ENCODE measurements around the gene SLC25A5.

The SLC25A5 gene

GRCh38 chrX:119459181-119459580 lies 9.1 kb upstream of the SLC25A5 start:
- Histone ChIP-seq H3K4me2 (no peak overlapping the region), H3K9ac (no peak overlapping the region), H3K27me3 (ENCODE audit: insufficient read depth, low read depth) (no peaks in the 10 kb centered on the region), H3K4me1 (ENCODE audit: low read depth, poor library complexity, severe bottlenecking) (no peaks in the 10 kb centered on the region), H4K20me1 (ENCODE audit: insufficient read depth) (no peaks in the 10 kb centered on the region), H3K27ac (no peak overlapping the region), H2AFZ (ENCODE audit: low read depth) (no peak overlapping the region), H3K36me3 (ENCODE audit: insufficient read depth) (no peaks in the 10 kb centered on the region), H3K4me3 (IDR thresholded peaks at IDR 0.05; ENCODE audit: insufficient read depth, low read depth, low read length) (no peak overlapping the region), H3K79me2 (ENCODE audit: insufficient read depth, low read depth) (no peaks in the 10 kb centered on the region)
- TF ChIP-seq CTCF (conservative IDR thresholded peaks at IDR 0.05; ENCODE audit: low read depth, low read length) = no peak

GRCh38 chrX:119465555-119465954 lies 2.7 kb upstream of the SLC25A5 start:
- Histone ChIP-seq H3K4me3 (IDR thresholded peaks at IDR 0.05; ENCODE audit: insufficient read depth, low read depth, low read length) (no peak overlapping the region), H3K36me3 (ENCODE audit: insufficient read depth) (no peaks in the 10 kb centered on the region), H3K4me2 (no peak overlapping the region), H2AFZ (ENCODE audit: low read depth) (no peak overlapping the region), H3K9ac (no peak overlapping the region), H3K27me3 (ENCODE audit: insufficient read depth, low read depth) (no peaks in the 10 kb centered on the region), H3K4me1 (ENCODE audit: low read depth, poor library complexity, severe bottlenecking) (peaks cover 4% of the 10 kb centered on the region), H3K27ac (no peak overlapping the region), H4K20me1 (ENCODE audit: insufficient read depth) (peaks cover 3% of the 10 kb centered on the region; the same call in 1 of the 2 replicates), H3K79me2 (ENCODE audit: insufficient read depth, low read depth) (peaks cover 8% of the 10 kb centered on the region; the same call in 1 of the 2 replicates)
- no peak for TF ChIP-seq CTCF (conservative IDR thresholded peaks at IDR 0.05; ENCODE audit: low read depth, low read length)

GRCh38 chrX:119466970-119467369 lies 1.3 kb upstream of the SLC25A5 start:
- Histone ChIP-seq H3K4me3 (IDR thresholded peaks at IDR 0.05; ENCODE audit: insufficient read depth, low read depth, low read length) (no peak overlapping the region), H3K4me1 (ENCODE audit: low read depth, poor library complexity, severe bottlenecking) (peaks cover 4% of the 10 kb centered on the region), H3K27me3 (ENCODE audit: insufficient read depth, low read depth) (no peaks in the 10 kb centered on the region), H3K79me2 (ENCODE audit: insufficient read depth, low read depth) (peaks cover 8% of the 10 kb centered on the region; the same call in 1 of the 2 replicates), H3K9ac (no peak overlapping the region), H3K36me3 (ENCODE audit: insufficient read depth) (no peaks in the 10 kb centered on the region), H2AFZ (ENCODE audit: low read depth) (no peak overlapping the region), H4K20me1 (ENCODE audit: insufficient read depth) (peaks cover 3% of the 10 kb centered on the region; the same call in 1 of the 2 replicates), H3K4me2 (no peak overlapping the region), H3K27ac (no peak overlapping the region)
- no peak for TF ChIP-seq CTCF (conservative IDR thresholded peaks at IDR 0.05; ENCODE audit: low read depth, low read length)

GRCh38 chrX:119467433-119467832 lies 811 bp upstream of the SLC25A5 start:
- peaks cover 8% of the 10 kb centered on the region; the same call in 1 of the 2 replicates for H3K79me2 ChIP-seq (ENCODE audit: insufficient read depth, low read depth)
- 0 out of 2 replicates have a peak overlapping the region, but pooled peaks have one; percentile 48 for H3K4me2 ChIP-seq
- H3K36me3 ChIP-seq (ENCODE audit: insufficient read depth) = no peaks in the 10 kb centered on the region
- H3K4me1 ChIP-seq (ENCODE audit: low read depth, poor library complexity, severe bottlenecking) = peaks cover 4% of the 10 kb centered on the region
- no peak overlapping the region for H3K9ac ChIP-seq
- H2AFZ ChIP-seq (ENCODE audit: low read depth) = 0 out of 2 replicates have a peak overlapping the region, but pooled peaks have one; percentile 54
- H3K4me3 ChIP-seq (IDR thresholded peaks at IDR 0.05; ENCODE audit: insufficient read depth, low read depth, low read length) = no peak overlapping the region
- no peaks in the 10 kb centered on the region for H3K27me3 ChIP-seq (ENCODE audit: insufficient read depth, low read depth)
- no peak for TF ChIP-seq CTCF (conservative IDR thresholded peaks at IDR 0.05; ENCODE audit: low read depth, low read length)
- H4K20me1 ChIP-seq (ENCODE audit: insufficient read depth) = peaks cover 3% of the 10 kb centered on the region; the same call in 1 of the 2 replicates
- H3K27ac ChIP-seq = no peak overlapping the region
